Measurements from ENCODE around the gene RLIM.

The RLIM gene

GRCh38 chrX:74536152-74536831 is 78.1 kb downstream of the RLIM start:
- DNase-seq: peak; percentile 31 to 32

- DNase-seq: peak; percentile 6 to 30
Measured at GRCh38 chrX:74535408-74536151, 78.8 kb downstream of the RLIM start.
